GM10248 (cell line): ENCODE data around the gene CADM1.

Source experiments
- CTCF ChIA-PET: fragments of 300-600 bp; sonication (Branson Sonifier 250); formaldehyde crosslinking; extraction: SDS; loops from one replicate; lab custom pipeline; 2021; ENCODE audit warnings: antibody characterized with exemption; lab: Yijun Ruan, JAX
- POLR2A ChIA-PET: fragments of 350-650 bp; sonication (Branson Sonifier 250); formaldehyde crosslinking; extraction: SDS; loops from one replicate; lab custom pipeline; 2020; ENCODE audit warnings: antibody characterized with exemption; lab: Yijun Ruan, JAX
- DNase-seq: peaks from one replicate; pipeline ENCODE4 v3.0.0; 2012; ENCODE audit errors: extremely low spot score
- TF ChIP-seq, protein P1 (sequence below): IDR thresholded peaks from 2 replicates; pipeline ENCODE4 v1.5.1; 2012; ENCODE audit warnings: mild to moderate bottlenecking, low read depth; ENCODE audit errors: extremely low read depth, missing control alignments, control extremely low read depth

CADM1 gene

DNA sequence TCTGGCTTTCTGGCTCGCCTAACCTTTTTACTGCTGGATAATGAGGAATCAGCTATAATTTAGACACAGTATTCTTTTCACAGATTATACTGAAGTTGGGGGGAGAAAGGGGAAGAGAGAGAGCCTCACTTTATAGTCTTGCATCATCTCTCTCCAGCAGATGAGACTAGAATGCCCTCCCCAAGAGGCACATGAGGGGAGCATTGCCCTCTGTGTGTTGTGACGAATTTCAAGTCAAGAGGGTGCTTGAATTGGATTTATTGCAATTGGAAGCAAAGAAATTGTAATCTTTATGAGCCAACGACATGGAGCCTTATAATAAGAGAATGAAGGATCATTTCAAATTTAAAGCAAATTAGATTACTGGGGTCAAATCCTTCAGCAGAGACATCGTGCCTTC, 17.6 kb upstream of the CADM1 start:
- ChIA-PET CTCF (interaction anchor here (1.3 kb wide), 1 partner anchor 10 kb away, joined by 3 read pairs; no protein-coding TSS in a partner anchor), POLR2A (no interaction called here)
- TF ChIP-seq, protein P1, sequence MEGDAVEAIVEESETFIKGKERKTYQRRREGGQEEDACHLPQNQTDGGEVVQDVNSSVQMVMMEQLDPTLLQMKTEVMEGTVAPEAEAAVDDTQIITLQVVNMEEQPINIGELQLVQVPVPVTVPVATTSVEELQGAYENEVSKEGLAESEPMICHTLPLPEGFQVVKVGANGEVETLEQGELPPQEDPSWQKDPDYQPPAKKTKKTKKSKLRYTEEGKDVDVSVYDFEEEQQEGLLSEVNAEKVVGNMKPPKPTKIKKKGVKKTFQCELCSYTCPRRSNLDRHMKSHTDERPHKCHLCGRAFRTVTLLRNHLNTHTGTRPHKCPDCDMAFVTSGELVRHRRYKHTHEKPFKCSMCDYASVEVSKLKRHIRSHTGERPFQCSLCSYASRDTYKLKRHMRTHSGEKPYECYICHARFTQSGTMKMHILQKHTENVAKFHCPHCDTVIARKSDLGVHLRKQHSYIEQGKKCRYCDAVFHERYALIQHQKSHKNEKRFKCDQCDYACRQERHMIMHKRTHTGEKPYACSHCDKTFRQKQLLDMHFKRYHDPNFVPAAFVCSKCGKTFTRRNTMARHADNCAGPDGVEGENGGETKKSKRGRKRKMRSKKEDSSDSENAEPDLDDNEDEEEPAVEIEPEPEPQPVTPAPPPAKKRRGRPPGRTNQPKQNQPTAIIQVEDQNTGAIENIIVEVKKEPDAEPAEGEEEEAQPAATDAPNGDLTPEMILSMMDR, result no peak
- no peak for DNase-seq

DNA sequence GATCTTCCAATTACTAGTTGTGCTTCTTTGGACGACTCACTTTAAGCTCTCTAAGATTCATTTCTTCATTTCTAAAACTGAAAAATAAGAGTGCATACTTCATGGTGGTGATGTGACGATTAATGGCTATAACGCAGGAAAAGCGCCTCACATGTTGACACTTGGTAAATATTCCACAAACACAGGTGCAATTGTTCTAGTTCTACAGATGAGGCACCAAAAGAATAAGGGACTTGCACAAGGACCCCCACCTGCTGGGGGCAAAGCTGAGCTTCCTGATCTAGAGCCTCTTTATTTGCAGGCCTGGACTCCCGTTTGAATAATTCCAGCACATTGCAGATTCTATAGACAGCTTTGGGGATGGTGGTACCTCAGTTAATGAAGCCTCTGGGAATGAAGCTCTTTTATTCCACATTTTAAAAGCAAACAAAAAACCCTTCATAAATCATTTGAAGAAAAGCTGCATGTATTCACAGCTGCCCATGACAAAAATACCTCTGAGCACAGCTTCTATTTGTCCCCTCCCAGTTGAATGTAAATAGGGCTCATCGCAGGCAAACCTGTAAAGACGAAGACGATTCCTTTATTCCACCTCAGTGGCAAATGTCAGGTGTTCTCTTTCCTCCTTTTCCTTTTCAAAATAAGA, 14.9 kb upstream of the CADM1 start:
- ChIA-PET POLR2A (no interaction called here), CTCF (interaction anchor here (1.4 to 2.7 kb wide), 3 partner anchors 9 to 12 kb away, joined by 4 to 7 read pairs (median 5); no protein-coding TSS in a partner anchor)
- no peak for DNase-seq

DNA sequence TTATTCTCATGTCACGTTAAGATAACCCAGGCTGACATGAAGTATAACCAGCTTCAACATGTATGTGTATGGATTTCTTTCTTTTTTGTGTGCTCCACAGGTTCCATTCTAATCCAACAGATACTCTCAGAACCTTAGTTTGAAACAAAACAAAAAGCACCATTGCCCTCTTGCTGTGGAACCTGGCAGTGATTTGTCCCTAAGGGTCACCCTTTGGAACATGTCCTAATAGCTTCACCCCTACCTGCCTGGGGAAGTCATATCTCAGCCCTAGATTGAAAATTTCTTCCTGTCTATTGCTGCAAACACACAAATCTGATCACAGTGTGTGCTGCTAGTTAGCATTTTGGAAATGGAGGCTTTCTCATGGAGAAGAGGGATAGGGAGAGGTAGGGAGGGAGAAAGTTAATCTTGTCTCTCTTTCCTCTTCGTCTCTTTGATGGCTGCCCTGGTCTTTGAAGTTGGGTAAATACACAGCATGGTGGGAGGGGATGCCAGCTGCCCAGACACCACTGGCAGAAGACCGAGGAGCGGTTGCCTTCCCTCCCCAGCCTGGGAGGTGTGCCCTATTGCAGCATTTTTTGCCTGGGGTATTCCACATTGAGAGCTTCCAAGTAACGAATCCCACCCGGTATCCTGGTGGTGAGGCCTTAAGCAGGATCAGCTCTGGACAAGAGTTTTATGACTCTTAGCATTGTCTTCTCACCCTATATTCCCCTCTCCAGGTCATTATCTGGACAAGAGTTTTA, 11.6 kb upstream of the CADM1 start:
- ChIA-PET CTCF (no interaction called here), POLR2A (no interaction called here)
- no peak for DNase-seq
- TF ChIP-seq, protein P1, result no peak

More for the DNA sequence above, 14.9 kb upstream of the CADM1 start:
- TF ChIP-seq, protein P1, result no peak

DNA sequence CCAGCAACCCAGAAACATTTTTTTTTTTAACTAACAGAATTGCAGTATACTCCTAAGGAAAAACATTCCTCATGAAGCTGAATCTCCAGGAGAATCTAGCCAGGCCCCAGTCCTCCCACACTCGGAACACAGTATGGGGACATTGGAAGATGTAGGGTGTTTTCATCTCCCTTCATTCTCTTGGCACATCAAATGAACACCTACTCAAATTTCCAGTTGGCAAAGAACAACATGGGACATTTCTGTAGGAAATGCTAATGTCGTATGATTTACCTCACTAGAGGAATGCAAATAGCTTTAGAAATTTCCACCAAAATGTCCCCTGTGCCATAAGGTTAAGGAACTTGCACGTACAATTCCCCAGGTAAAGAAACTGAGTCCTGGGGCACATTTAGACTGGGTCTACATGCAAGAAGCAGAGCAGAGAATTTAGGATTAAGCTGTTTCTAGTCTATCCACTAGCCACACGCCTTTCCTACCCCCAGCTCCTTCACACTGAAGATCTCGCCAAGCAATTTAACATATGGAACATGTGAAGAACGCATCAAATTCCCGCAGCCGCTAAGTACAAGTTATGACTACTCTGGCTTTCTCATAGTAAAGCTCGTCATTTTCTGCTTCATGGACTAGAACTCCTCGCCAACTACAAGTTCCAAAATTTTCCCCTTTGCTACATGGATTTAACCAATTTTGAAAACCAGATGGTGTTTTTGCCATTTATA, 2.9 kb upstream of the CADM1 start:
- POLR2A ChIA-PET, result no interaction called here
- TF ChIP-seq, protein P1, result no peak
- CTCF ChIA-PET, result interaction anchor here (1.8 to 1.9 kb wide), 2 partner anchors 11 to 17 kb away, joined by 4 to 7 read pairs; no protein-coding TSS in a partner anchor
- DNase-seq, result no peak

DNA sequence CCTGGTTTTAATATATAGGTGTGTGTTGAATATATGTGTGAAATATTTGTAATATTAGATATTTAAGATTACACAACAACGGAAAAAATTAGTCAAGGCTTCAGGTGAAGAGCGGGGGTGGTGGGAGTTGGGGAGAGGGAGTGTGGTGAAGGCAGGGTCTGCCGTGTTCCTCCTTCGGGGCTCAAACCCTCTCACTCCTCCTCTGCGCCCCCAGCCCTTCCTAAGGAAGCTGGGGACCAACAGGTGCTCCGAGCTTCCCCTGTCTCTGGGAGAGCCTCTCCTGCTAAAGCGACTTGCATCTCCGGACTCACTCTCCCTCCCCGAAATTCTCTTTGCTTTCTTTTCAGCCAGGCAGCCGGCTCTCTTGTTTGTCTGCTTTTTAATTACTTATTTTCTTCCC, 960 bp upstream of the CADM1 start:
- TF ChIP-seq, protein P1, result no peak
- ChIA-PET CTCF (interaction anchor here (1.3 kb wide), 1 partner anchor 9 kb away, joined by 4 read pairs; no protein-coding TSS in a partner anchor), POLR2A (no interaction called here)
- no peak for DNase-seq

DNA sequence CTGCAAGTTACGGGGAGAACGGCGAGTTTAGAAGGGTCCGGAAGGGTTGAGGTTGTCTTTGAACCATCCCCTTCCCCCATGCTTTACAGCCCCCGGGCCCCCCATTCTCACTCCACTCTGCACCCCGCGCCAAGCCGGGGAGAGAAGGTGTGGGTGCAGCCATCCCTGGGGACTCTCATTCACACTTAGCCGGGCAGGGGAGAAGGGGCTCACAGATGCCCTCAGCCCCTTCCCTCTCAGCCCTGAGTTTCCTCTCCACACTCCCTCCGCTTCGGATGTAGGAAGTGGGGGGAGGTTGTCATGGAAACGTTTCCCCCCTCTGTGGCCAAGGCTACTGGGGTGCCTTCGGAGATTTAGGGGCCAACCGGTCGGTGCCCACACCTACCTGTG, 334 bp downstream of the CADM1 start:
- CTCF ChIA-PET, result interaction anchor here (1.0 kb wide), 1 partner anchor 10 kb away, joined by 3 read pairs; no protein-coding TSS in a partner anchor

More for the DNA sequence above, 334 bp downstream of the CADM1 start:
- POLR2A ChIA-PET, result no interaction called here
- no peak for DNase-seq
- TF ChIP-seq, protein P1, result no peak
